Measurements from ENCODE around the gene TC2N.

TC2N gene

GRCh38 chr14:91844029-91844428 lies 23.3 kb downstream of the TC2N start:
- no peak overlapping the region for H3K27ac ChIP-seq (ENCODE audit: poor library complexity, severe bottlenecking)
- TF ChIP-seq, protein P1, sequence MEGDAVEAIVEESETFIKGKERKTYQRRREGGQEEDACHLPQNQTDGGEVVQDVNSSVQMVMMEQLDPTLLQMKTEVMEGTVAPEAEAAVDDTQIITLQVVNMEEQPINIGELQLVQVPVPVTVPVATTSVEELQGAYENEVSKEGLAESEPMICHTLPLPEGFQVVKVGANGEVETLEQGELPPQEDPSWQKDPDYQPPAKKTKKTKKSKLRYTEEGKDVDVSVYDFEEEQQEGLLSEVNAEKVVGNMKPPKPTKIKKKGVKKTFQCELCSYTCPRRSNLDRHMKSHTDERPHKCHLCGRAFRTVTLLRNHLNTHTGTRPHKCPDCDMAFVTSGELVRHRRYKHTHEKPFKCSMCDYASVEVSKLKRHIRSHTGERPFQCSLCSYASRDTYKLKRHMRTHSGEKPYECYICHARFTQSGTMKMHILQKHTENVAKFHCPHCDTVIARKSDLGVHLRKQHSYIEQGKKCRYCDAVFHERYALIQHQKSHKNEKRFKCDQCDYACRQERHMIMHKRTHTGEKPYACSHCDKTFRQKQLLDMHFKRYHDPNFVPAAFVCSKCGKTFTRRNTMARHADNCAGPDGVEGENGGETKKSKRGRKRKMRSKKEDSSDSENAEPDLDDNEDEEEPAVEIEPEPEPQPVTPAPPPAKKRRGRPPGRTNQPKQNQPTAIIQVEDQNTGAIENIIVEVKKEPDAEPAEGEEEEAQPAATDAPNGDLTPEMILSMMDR (IDR thresholded peaks at IDR 0.05; ENCODE audit: poor library complexity, severe bottlenecking): no peak
- no peaks in the 10 kb centered on the region for H3K27me3 ChIP-seq (ENCODE audit: insufficient read depth, poor library complexity, severe bottlenecking)
- no peak overlapping the region for H3K4me3 ChIP-seq (ENCODE audit: severe bottlenecking)
- H3K9me3 ChIP-seq (ENCODE audit: severe bottlenecking): no peaks in the 10 kb centered on the region
- ATAC-seq (ENCODE audit: low read depth) (no peak), DNase-seq (ENCODE audit: low spot score) (no peak)
- H3K36me3 ChIP-seq (ENCODE audit: low read depth): no peaks in the 10 kb centered on the region
- no peaks in the 10 kb centered on the region for H3K4me1 ChIP-seq (ENCODE audit: insufficient read depth, poor library complexity, severe bottlenecking)

GRCh38 chr14:91843437-91843836 lies 23.9 kb downstream of the TC2N start:
- H3K9me3 ChIP-seq (ENCODE audit: severe bottlenecking): no peaks in the 10 kb centered on the region
- H3K27me3 ChIP-seq (ENCODE audit: insufficient read depth, poor library complexity, severe bottlenecking): no peaks in the 10 kb centered on the region
- no peaks in the 10 kb centered on the region for H3K36me3 ChIP-seq (ENCODE audit: low read depth)
- H3K4me3 ChIP-seq (ENCODE audit: severe bottlenecking): no peak overlapping the region
- no peaks in the 10 kb centered on the region for H3K4me1 ChIP-seq (ENCODE audit: insufficient read depth, poor library complexity, severe bottlenecking)
- ATAC-seq (ENCODE audit: low read depth) (no peak), DNase-seq (ENCODE audit: low spot score) (no peak)
- H3K27ac ChIP-seq (ENCODE audit: poor library complexity, severe bottlenecking): no peak overlapping the region
- TF ChIP-seq, protein P1 (IDR thresholded peaks at IDR 0.05; ENCODE audit: poor library complexity, severe bottlenecking): no peak

- no peaks in the 10 kb centered on the region for H3K36me3 ChIP-seq (ENCODE audit: low read depth)
Measured at GRCh38 chr14:91841065-91841464, 26.3 kb downstream of the TC2N start.

GRCh38 chr14:91839749-91840148 lies 27.6 kb downstream of the TC2N start:
- Histone ChIP-seq H3K9me3 (ENCODE audit: severe bottlenecking) (no peaks in the 10 kb centered on the region), H3K4me3 (ENCODE audit: severe bottlenecking) (no peak overlapping the region), H3K27ac (ENCODE audit: poor library complexity, severe bottlenecking) (no peak overlapping the region), H3K4me1 (ENCODE audit: insufficient read depth, poor library complexity, severe bottlenecking) (peaks cover 7% of the 10 kb centered on the region), H3K36me3 (ENCODE audit: low read depth) (no peaks in the 10 kb centered on the region), H3K27me3 (ENCODE audit: insufficient read depth, poor library complexity, severe bottlenecking) (no peaks in the 10 kb centered on the region)
- TF ChIP-seq, protein P1 (IDR thresholded peaks at IDR 0.05; ENCODE audit: poor library complexity, severe bottlenecking): no peak
- DNase-seq (ENCODE audit: low spot score) (no peak), ATAC-seq (ENCODE audit: low read depth) (no peak)

More at GRCh38 chr14:91841065-91841464, 26.3 kb downstream of the TC2N start:
- no peaks in the 10 kb centered on the region for H3K27me3 ChIP-seq (ENCODE audit: insufficient read depth, poor library complexity, severe bottlenecking)
- H3K9me3 ChIP-seq (ENCODE audit: severe bottlenecking): no peaks in the 10 kb centered on the region
- no peak overlapping the region for H3K27ac ChIP-seq (ENCODE audit: poor library complexity, severe bottlenecking)
- no peaks in the 10 kb centered on the region for H3K4me1 ChIP-seq (ENCODE audit: insufficient read depth, poor library complexity, severe bottlenecking)
- TF ChIP-seq, protein P1 (IDR thresholded peaks at IDR 0.05; ENCODE audit: poor library complexity, severe bottlenecking): no peak
- H3K4me3 ChIP-seq (ENCODE audit: severe bottlenecking): no peak overlapping the region
- ATAC-seq (ENCODE audit: low read depth) (no peak), DNase-seq (ENCODE audit: low spot score) (no peak)

GRCh38 chr14:91837076-91837475 lies 30.3 kb downstream of the TC2N start:
- ATAC-seq (ENCODE audit: low read depth) (no peak), DNase-seq (ENCODE audit: low spot score) (no peak)
- Histone ChIP-seq H3K27me3 (ENCODE audit: insufficient read depth, poor library complexity, severe bottlenecking) (no peaks in the 10 kb centered on the region), H3K4me1 (ENCODE audit: insufficient read depth, poor library complexity, severe bottlenecking) (peaks cover 9% of the 10 kb centered on the region), H3K36me3 (ENCODE audit: low read depth) (no peaks in the 10 kb centered on the region), H3K4me3 (ENCODE audit: severe bottlenecking) (peak overlapping the region; percentile 78), H3K9me3 (ENCODE audit: severe bottlenecking) (no peaks in the 10 kb centered on the region), H3K27ac (ENCODE audit: poor library complexity, severe bottlenecking) (no peak overlapping the region)
- TF ChIP-seq, protein P1 (IDR thresholded peaks at IDR 0.05; ENCODE audit: poor library complexity, severe bottlenecking): no peak
